HepG2 (cell line): ENCODE measurements around the gene ANKRD66.

Experiments used
- CTCF ChIP-seq: sonication (generic); formaldehyde crosslinking; IDR thresholded peaks from 2 replicates; pipeline ENCODE4 v1.5.0; 2020; ENCODE audit warnings: mild to moderate bottlenecking, missing genetic modification reagents, moderate library complexity
- E2F2 ChIP-seq: sonication (generic); formaldehyde crosslinking; IDR thresholded peaks from 2 replicates; pipeline ENCODE4 v1.4.0; 2020; ENCODE audit warnings: missing genetic modification reagents, borderline replicate concordance
- ETV6 ChIP-seq: sonication (generic); formaldehyde crosslinking; conservative IDR thresholded peaks from 2 replicates; pipeline ENCODE4 v1.4.0; 2020; ENCODE audit warnings: missing genetic modification reagents
- KAT7 ChIP-seq: IDR thresholded peaks from 2 replicates; pipeline ENCODE4 v1.6.1; 2018; ENCODE audit warnings: borderline replicate concordance, missing compliant biosample characterization
- MTA3 ChIP-seq: sonication (generic); formaldehyde crosslinking; IDR thresholded peaks from 2 replicates; pipeline ENCODE4 v1.4.0; 2020; ENCODE audit warnings: missing genetic modification reagents
- NR3C1 ChIP-seq: sonication (generic); formaldehyde crosslinking; IDR thresholded peaks from 2 replicates; pipeline ENCODE4 v1.4.0; 2020; ENCODE audit warnings: missing genetic modification reagents
- SP2 ChIP-seq: sonication (generic); formaldehyde crosslinking; IDR thresholded peaks from 2 replicates; pipeline ENCODE4 v1.5.1; 2020; ENCODE audit warnings: mild to moderate bottlenecking, missing genetic modification reagents
- TCF12 ChIP-seq, 2 experiments: fragments of 450-650 bp in 1 of 2; sonication (generic) in 1 of 2; formaldehyde crosslinking in 1 of 2; IDR thresholded peaks; 2 replicates each; pipeline versions ENCODE4 v1.6.1 to v1.8.0; 2017 to 2022; ENCODE audit warnings: antibody characterized with exemption in 1 of 2, mild to moderate bottlenecking in 1 of 2, missing genetic modification reagents in 1 of 2, moderate library complexity in 1 of 2
- ZNF761 ChIP-seq: sonication (generic); formaldehyde crosslinking; conservative IDR thresholded peaks from 2 replicates; pipeline ENCODE4 v1.4.0; 2020; ENCODE audit warnings: mild to moderate bottlenecking, missing genetic modification reagents
- ZNF766 ChIP-seq: sonication (generic); formaldehyde crosslinking; IDR thresholded peaks from 2 replicates; pipeline ENCODE4 v1.5.0; 2020; ENCODE audit warnings: missing genetic modification reagents, borderline replicate concordance

- TF ChIP-seq MTA3 (CRISPR knock-in tag) (no peak), KAT7 (CRISPR knock-in tag) (no peak), CTCF (CRISPR knock-in tag) (no peak), SP2 (CRISPR knock-in tag) (no peak), NR3C1 (CRISPR knock-in tag) (no peak), ZNF761 (CRISPR knock-in tag) (no peak), ZNF766 (no peak), ETV6 (CRISPR knock-in tag) (no peak), E2F2 (CRISPR knock-in tag) (no peak), TCF12 (IDR thresholded peaks at IDR 0.05) (no peak), TCF12 (CRISPR knock-in tag; IDR thresholded peaks at IDR 0.05) (no peak)
These were observed at the start of gene ANKRD66 for GRCh38 chr6:46746696-46747095.
